Mucosa of descending colon (tissue), 3 donors: ENCODE measurements around the gene AZU1. TPM values are rescaled to one million over a fixed set of nuclear protein-coding genes. Genes with fewer than 3 reads are reported as not detected.

Experiments used
- ATAC-seq: fragments of 200-7000 bp; cut with Tn5 transposase; one replicate; pipeline ENCODE4 v1.9.1; 2020; ENCODE audit warnings: mild to moderate bottlenecking, moderate library complexity
- DNase-seq, 3 donors: peaks; one replicate each; pipeline ENCODE4 v3.0.0-alpha.2; 2020
- H3K36me3 ChIP-seq: fragments of 200-600 bp; one replicate; pipeline ENCODE4 v1.8.0; 2021; ENCODE audit warnings: low read depth, mild to moderate bottlenecking
- H3K4me1 ChIP-seq: fragments of 200-600 bp; one replicate; pipeline ENCODE4 v1.8.0; 2021; ENCODE audit warnings: low read depth, mild to moderate bottlenecking
- H3K4me3 ChIP-seq: fragments of 200-600 bp; one replicate; pipeline ENCODE4 v1.8.0; 2021; ENCODE audit warnings: mild to moderate bottlenecking
- H3K9me3 ChIP-seq: fragments of 200-600 bp; one replicate; pipeline ENCODE4 v1.8.0; 2021; ENCODE audit warnings: mild to moderate bottlenecking
- CTCF ChIP-seq: fragments of 200-600 bp; IDR thresholded peaks from one replicate; pipeline ENCODE4 v1.8.0; 2022; ENCODE audit warnings: antibody characterized with exemption, mild to moderate bottlenecking
- intact Hi-C, 2 donors: fragments of 100-400 bp; cut with DNase I in 1 of 2; cut with micrococcal nuclease in 1 of 2; formaldehyde crosslinking; loops; one replicate each; pipeline versions ENCODE4 v1.11.0 to v1.11.1; 2022; cut with DNase I, micrococcal nuclease
- total RNA-seq, 3 donors: library from RNA; stranded (reverse); fragmentation: NEBNext Ultra II Directional in 2 of 3; extraction: Animal tissue kit (Norgen Biotek cat#: 25700) in 2 of 3; gene quantifications; one replicate each; pipeline versions ENCODE4 v1.2.1 to v1.2.4, GENCODE V29; 2021 to 2023
- donor health status: DM: no; HTN: no; CAD: no; lungs with moderate emphysema.
- donor health status: DM: no; HTN: no; CAD: no.
- donor health status: DM: no; HTN: yes; CAD: no.

Gene AZU1
- total RNA-seq, 3 donors from 2014 or later, result 0.25 TPM; not detected in 2

GRCh38 chr19:802498-803098 lies 25.0 kb upstream of the AZU1 start:
- Histone ChIP-seq H3K4me3 (no peak overlapping the region), H3K36me3 (peaks cover 33% of the 10 kb centered on the region), H3K4me1 (peaks cover 39% of the 10 kb centered on the region), H3K9me3 (no peaks in the 10 kb centered on the region)
- no peak for DNase-seq
- intact Hi-C loops, result no loop called here
- ATAC-seq, result no peak
- TF ChIP-seq CTCF, result no peak

- TF ChIP-seq CTCF, result no peak
- Histone ChIP-seq H3K4me3 (no peak overlapping the region), H3K36me3 (peaks cover 39% of the 10 kb centered on the region), H3K9me3 (no peaks in the 10 kb centered on the region), H3K4me1 (peaks cover 39% of the 10 kb centered on the region)
- no peak for ATAC-seq
- intact Hi-C loops, result no loop called here
- no peak for DNase-seq
These were observed 24.5 kb upstream of the AZU1 start for GRCh38 chr19:803099-803561.

GRCh38 chr19:803686-804418 lies 23.8 kb upstream of the AZU1 start:
- no peak for DNase-seq
- Histone ChIP-seq H3K9me3 (no peaks in the 10 kb centered on the region), H3K36me3 (peaks cover 45% of the 10 kb centered on the region), H3K4me1 (peaks cover 38% of the 10 kb centered on the region), H3K4me3 (no peak overlapping the region)
- intact Hi-C loops, result no loop called here
- TF ChIP-seq CTCF, result no peak
- ATAC-seq, result no peak

- H3K9me3 ChIP-seq, result no peaks in the 10 kb centered on the region
These were observed 23.0 kb upstream of the AZU1 start for GRCh38 chr19:804419-805165.

GRCh38 chr19:805166-805551 lies 22.5 kb upstream of the AZU1 start:
- Histone ChIP-seq H3K36me3 (peaks cover 56% of the 10 kb centered on the region), H3K4me1 (peaks cover 25% of the 10 kb centered on the region), H3K9me3 (no peaks in the 10 kb centered on the region), H3K4me3 (no peak overlapping the region)
- intact Hi-C loops, result no loop called here
- ATAC-seq (no peak), DNase-seq (no peak)
- TF ChIP-seq CTCF, result no peak

More at GRCh38 chr19:804419-805165, 23.0 kb upstream of the AZU1 start:
- ATAC-seq (no peak), DNase-seq (no peak)
- intact Hi-C loops, result no loop called here
- Histone ChIP-seq H3K4me1 (peaks cover 31% of the 10 kb centered on the region), H3K36me3 (peaks cover 52% of the 10 kb centered on the region), H3K4me3 (no peak overlapping the region)
- TF ChIP-seq CTCF, result no peak
